ENCODE results near the gene AGFG2.

DNA sequence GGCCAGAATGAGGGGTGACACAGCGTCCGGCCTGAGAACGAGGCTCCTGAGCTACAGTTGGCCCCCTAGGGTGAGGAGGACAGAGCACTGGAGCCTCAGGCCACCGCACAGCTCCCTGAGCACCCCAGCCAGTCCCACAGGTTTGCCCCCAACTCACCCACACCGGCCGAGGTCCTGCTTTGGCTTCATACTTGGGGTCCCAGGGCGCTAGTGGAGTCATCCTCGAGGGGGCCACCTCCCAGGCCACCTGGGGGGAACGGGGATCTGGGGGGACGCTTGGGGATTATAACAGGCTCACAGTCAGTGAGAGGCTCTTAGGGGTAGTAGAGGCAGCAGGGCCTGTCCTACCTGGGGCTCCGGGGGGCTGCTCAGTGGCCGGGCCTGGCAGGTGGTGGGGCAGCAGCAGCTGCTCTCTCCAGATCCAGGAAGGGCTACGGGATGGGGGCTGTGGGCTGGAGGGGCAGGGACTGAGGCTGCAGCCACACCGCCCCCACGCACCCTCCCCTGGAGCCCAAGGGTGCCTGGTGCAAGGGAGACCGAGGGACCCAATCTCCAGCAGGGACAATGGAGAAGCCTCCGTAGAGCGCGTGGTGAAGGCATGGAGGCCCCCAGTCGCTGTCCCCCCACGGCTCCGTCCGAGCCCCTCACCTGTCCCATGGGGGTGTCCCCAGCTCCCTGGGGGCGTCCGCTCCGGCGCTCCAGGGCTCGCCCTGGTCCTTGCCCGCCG lies 34.1 kb downstream of the AGFG2 start:
- TF ChIP-seq, protein P1, sequence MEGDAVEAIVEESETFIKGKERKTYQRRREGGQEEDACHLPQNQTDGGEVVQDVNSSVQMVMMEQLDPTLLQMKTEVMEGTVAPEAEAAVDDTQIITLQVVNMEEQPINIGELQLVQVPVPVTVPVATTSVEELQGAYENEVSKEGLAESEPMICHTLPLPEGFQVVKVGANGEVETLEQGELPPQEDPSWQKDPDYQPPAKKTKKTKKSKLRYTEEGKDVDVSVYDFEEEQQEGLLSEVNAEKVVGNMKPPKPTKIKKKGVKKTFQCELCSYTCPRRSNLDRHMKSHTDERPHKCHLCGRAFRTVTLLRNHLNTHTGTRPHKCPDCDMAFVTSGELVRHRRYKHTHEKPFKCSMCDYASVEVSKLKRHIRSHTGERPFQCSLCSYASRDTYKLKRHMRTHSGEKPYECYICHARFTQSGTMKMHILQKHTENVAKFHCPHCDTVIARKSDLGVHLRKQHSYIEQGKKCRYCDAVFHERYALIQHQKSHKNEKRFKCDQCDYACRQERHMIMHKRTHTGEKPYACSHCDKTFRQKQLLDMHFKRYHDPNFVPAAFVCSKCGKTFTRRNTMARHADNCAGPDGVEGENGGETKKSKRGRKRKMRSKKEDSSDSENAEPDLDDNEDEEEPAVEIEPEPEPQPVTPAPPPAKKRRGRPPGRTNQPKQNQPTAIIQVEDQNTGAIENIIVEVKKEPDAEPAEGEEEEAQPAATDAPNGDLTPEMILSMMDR (IDR thresholded peaks at IDR 0.05; ENCODE audit: low read depth, low read length, poor library complexity, severe bottlenecking), result peak; percentile 5
- no peak for TF ChIP-seq EZH2phosphoT487 (IDR thresholded peaks at IDR 0.05; ENCODE audit: borderline replicate concordance, low read length)

All from DOHH2 (cell line).